WI38 (cell line): ENCODE data around the gene CCSER1.

ENCODE experiments used
- H3K4me3 ChIP-seq: 2 replicates; pipeline ENCODE4 v1.5.1; 2011; ENCODE audit warnings: low read depth, mild to moderate bottlenecking, control low read depth, low read length
- TF ChIP-seq, protein P1 (sequence below): IDR thresholded peaks from 2 replicates; pipeline ENCODE4 v1.5.1; 2012; ENCODE audit warnings: low read depth, mild to moderate bottlenecking, control low read depth, low read length

CCSER1 gene

GRCh38 chr4:90211174-90211573 lies 84.0 kb downstream of the CCSER1 start:
- TF ChIP-seq, protein P1, sequence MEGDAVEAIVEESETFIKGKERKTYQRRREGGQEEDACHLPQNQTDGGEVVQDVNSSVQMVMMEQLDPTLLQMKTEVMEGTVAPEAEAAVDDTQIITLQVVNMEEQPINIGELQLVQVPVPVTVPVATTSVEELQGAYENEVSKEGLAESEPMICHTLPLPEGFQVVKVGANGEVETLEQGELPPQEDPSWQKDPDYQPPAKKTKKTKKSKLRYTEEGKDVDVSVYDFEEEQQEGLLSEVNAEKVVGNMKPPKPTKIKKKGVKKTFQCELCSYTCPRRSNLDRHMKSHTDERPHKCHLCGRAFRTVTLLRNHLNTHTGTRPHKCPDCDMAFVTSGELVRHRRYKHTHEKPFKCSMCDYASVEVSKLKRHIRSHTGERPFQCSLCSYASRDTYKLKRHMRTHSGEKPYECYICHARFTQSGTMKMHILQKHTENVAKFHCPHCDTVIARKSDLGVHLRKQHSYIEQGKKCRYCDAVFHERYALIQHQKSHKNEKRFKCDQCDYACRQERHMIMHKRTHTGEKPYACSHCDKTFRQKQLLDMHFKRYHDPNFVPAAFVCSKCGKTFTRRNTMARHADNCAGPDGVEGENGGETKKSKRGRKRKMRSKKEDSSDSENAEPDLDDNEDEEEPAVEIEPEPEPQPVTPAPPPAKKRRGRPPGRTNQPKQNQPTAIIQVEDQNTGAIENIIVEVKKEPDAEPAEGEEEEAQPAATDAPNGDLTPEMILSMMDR, result no peak
- no peak overlapping the region for H3K4me3 ChIP-seq

GRCh38 chr4:90215286-90215685 lies 88.1 kb downstream of the CCSER1 start:
- H3K4me3 ChIP-seq, result no peak overlapping the region
- TF ChIP-seq, protein P1, result no peak

DNA sequence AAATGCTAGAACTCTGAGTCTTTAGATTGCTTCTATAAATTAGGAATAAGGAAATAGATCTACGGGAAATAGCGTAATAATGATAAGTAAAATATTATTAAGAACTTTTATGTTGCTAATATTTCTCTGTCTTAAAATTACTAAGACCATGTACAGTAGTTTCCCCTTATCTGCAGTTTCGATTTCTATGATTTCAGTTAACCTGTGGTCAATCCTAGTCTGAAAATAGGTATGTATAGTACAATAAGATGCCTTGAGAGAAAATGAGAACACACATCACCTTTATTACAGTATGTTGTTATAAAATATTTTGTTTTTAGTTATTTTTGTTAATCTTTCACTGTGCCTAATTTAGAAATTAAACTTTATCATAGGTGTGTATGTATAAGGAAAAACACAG lies 92.6 kb downstream of the CCSER1 start:
- TF ChIP-seq, protein P1, result no peak
- no peak overlapping the region for H3K4me3 ChIP-seq

DNA sequence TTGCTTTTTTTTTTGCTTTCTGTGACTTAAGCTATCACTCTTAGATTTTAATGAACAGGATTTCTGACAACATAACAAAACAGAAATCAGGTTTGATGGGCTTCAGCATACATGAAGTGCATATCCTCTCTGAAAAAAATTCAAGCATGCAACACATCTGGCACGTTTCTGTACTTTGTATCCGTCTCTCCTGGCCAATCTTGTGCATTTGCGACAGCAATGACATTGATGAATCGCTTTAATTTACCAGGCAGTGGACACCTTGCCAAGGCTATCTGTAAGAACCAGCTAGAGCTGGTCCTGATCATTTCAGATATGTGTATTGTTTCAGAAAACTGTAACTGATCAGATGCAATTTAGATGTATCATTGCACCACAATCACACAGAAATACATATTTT lies 93.3 kb downstream of the CCSER1 start:
- TF ChIP-seq, protein P1, result no peak

DNA sequence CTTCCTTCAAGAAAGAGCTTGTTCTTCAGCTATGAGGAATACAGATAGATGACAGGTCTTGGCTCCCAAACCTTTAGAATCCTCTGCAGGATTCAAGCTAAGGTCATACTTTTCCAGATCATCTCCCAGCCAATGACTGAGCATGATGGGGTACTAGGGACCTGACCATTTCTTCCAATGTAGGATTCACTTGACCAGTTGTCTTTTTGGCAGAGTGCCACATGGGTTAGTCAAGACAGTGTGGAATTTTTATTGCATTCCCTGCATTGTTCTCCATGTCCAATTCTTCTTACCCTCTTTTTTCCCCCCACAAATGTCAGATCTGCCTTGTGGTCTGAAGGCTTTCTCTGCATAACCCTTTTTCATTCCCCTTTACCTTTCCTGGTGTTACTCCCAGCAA lies 99.5 kb downstream of the CCSER1 start:
- TF ChIP-seq, protein P1, result no peak
- H3K4me3 ChIP-seq, result no peak overlapping the region

More for the DNA sequence above, 93.3 kb downstream of the CCSER1 start:
- H3K4me3 ChIP-seq, result no peak overlapping the region

DNA sequence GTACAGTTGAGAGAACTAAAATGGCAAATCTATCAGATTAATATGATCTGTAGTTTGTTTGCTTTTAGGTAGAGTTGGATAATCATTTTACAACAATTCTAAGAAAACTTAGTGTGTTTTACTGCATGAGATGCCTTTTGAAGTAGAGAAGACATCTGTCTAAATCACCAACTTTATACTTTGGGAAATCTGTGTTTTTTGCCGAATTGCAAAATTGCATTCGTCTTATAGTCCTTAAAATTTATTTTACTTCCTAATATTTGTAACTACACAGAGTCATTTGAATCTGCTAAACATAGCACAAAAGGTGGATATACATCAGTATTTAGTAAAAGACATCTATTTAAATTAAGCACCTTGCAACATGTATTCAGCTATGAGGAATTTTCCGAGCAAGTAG lies 100.0 kb downstream of the CCSER1 start:
- TF ChIP-seq, protein P1, result no peak
- H3K4me3 ChIP-seq, result no peak overlapping the region

- no peak overlapping the region for H3K4me3 ChIP-seq
- TF ChIP-seq, protein P1, result no peak
Measured at GRCh38 chr4:90234916-90235547, 107.8 kb downstream of the CCSER1 start.
